HCT116 (cell line): Measurements from ENCODE around the gene AP4S1. TPM values are rescaled to one million over a fixed set of nuclear protein-coding genes. Genes with fewer than 3 reads are reported as not detected.

Experiments used
- ATAC-seq: fragments of 200-7000 bp; cut with Tn5 transposase; 2 replicates; pipeline ENCODE4 v1.9.1; 2020; ENCODE audit warnings: mild to moderate bottlenecking, moderate library complexity
- BruUV-seq: library from RNA; stranded (reverse); fragments of 400-500 nt; replicated peaks from 2 replicates; lab custom pipeline; 2021; lab: Mats Ljungman, UMichigan
- CTCF ChIA-PET: fragments of 300-600 bp; sonication (Branson Sonifier 250); formaldehyde crosslinking; loops from one replicate; lab custom pipeline; 2021; ENCODE audit warnings: antibody characterized with exemption; lab: Charles Lee
- POLR2A ChIA-PET: fragments of 300-600, 350-600 bp; sonication (Branson Sonifier 250); formaldehyde crosslinking; loops from one replicate; lab custom pipeline; 2021; ENCODE audit warnings: antibody characterized with exemption; lab: Charles Lee
- RAD21 ChIA-PET, 2 experiments: fragments of 300-600 bp; sonication (Branson Sonifier 250); formaldehyde crosslinking; loops; one replicate each; lab custom pipeline; 2023; ENCODE audit warnings: low total read pairs in 2 of 2; ENCODE audit not compliant: uncharacterized antibody in 2 of 2, unreplicated experiment in 2 of 2, low non-redundant PET in 1 of 2; lab: Charles Lee
- DNase-seq: peaks from one replicate; pipeline ENCODE4 v3.0.0-alpha.2; 2010; ENCODE audit warnings: low read depth, low spot score
- H2AFZ ChIP-seq: fragments of 200-600 bp; shearing (Covaris generic), sonication (generic); 2 replicates; pipeline ENCODE4 v1.6.1; 2017; ENCODE audit warnings: low read depth, mixed run types, mixed read lengths, antibody characterized with exemption, low read length; ENCODE audit not compliant: poor library complexity, severe bottlenecking
- H3K27ac ChIP-seq: 2 replicates; pipeline ENCODE4 v1.5.1; 2012; ENCODE audit warnings: low read depth, low read length
- H3K27me3 ChIP-seq: fragments of 200-600 bp; sonication (generic); 2 replicates; pipeline ENCODE4 v1.6.1; 2016; ENCODE audit warnings: mixed run types, low read length, mixed read lengths; ENCODE audit not compliant: insufficient read depth
- H3K36me3 ChIP-seq, 2 experiments: fragments of 200-500 bp in 1 of 2; fragments of 200-600 bp in 1 of 2; sonication (Bioruptor generic) in 1 of 2; sonication (generic) in 1 of 2; 2 replicates each; pipeline versions ENCODE4 v1.5.1 to v1.6.1; 2014 to 2016; ENCODE audit warnings: low read length in 2 of 2, inconsistent platforms in 1 of 2, mixed read lengths in 1 of 2, mixed run types in 1 of 2; ENCODE audit not compliant: insufficient read depth in 2 of 2, control insufficient read depth in 1 of 2
- H3K4me1 ChIP-seq, 2 experiments: fragments of 200-600 bp in 1 of 2; sonication (generic) in 1 of 2; 2 replicates each; pipeline versions ENCODE4 v1.5.1 to v1.6.1; 2012 to 2017; ENCODE audit warnings: low read length in 2 of 2, inconsistent platforms in 1 of 2, mild to moderate bottlenecking in 1 of 2, mixed read lengths in 1 of 2, mixed run types in 1 of 2, moderate library complexity in 1 of 2; ENCODE audit not compliant: insufficient read depth in 2 of 2, control insufficient read depth in 1 of 2
- H3K4me2 ChIP-seq: fragments of 200-600 bp; sonication (generic); 2 replicates; pipeline ENCODE4 v1.6.1; 2017; ENCODE audit warnings: mixed run types, low read length, mixed read lengths
- H3K4me3 ChIP-seq, 2 experiments: fragments of 200-600 bp in 1 of 2; sonication (generic) in 1 of 2; replicated peaks in 1 of 2; 2 replicates each; pipeline ENCODE4 v1.5.1; 2011 to 2016; ENCODE audit warnings: low read length in 2 of 2, control low read depth in 1 of 2, low read depth in 1 of 2, mild to moderate bottlenecking in 1 of 2, mixed read lengths in 1 of 2, mixed run types in 1 of 2
- H3K79me2 ChIP-seq: fragments of 200-600 bp; sonication (generic); 2 replicates; pipeline ENCODE4 v1.6.1; 2017; ENCODE audit warnings: mild to moderate bottlenecking, mixed run types, low read length, moderate library complexity, mixed read lengths; ENCODE audit not compliant: insufficient read depth
- H3K9ac ChIP-seq: fragments of 200-600 bp; sonication (generic); 2 replicates; pipeline ENCODE4 v1.6.1; 2016; ENCODE audit warnings: low read length, mixed read lengths
- H3K9me2 ChIP-seq: fragments of 200-600 bp; sonication (generic), shearing (Covaris generic); 2 replicates; pipeline ENCODE4 v1.6.1; 2017; ENCODE audit warnings: mixed run types, mild to moderate bottlenecking, moderate library complexity; ENCODE audit not compliant: insufficient read depth
- H3K9me3 ChIP-seq, 2 experiments: fragments of 200-500 bp in 1 of 2; fragments of 200-600 bp in 1 of 2; sonication (Bioruptor generic) in 1 of 2; sonication (generic) in 1 of 2; 2 replicates each; pipeline ENCODE4 v1.6.1; 2014 to 2017; ENCODE audit warnings: low read length in 2 of 2, mixed read lengths in 2 of 2, inconsistent platforms in 1 of 2, low read depth in 1 of 2, mild to moderate bottlenecking in 1 of 2, mixed run types in 1 of 2, moderate library complexity in 1 of 2; ENCODE audit not compliant: control insufficient read depth in 1 of 2, insufficient read depth in 1 of 2
- H4K20me1 ChIP-seq: fragments of 200-600 bp; sonication (generic), shearing (Covaris generic); 2 replicates; pipeline ENCODE4 v1.6.1; 2017; ENCODE audit warnings: mixed run types, mild to moderate bottlenecking, moderate library complexity; ENCODE audit not compliant: insufficient read depth
- CEBPB ChIP-seq: IDR thresholded peaks from 2 replicates; pipeline ENCODE4 v1.6.1; 2012; ENCODE audit warnings: low read depth
- EZH2phosphoT487 ChIP-seq: fragments of 200-600 bp; IDR thresholded peaks from 2 replicates; pipeline ENCODE4 v1.6.1; 2018; ENCODE audit warnings: antibody characterized with exemption, borderline replicate concordance
- RAD21 ChIP-seq: IDR thresholded peaks from 2 replicates; pipeline ENCODE4 v1.6.1; 2012; ENCODE audit warnings: low read depth, mild to moderate bottlenecking
- SP1 ChIP-seq: IDR thresholded peaks from 2 replicates; pipeline ENCODE4 v1.6.1; 2012; ENCODE audit warnings: low read depth
- intact Hi-C: fragments of 100-400 bp; cut with micrococcal nuclease; formaldehyde crosslinking; loops from 2 replicates; pipeline ENCODE4 v1.10.0; 2022
- total RNA-seq: library from RNA; stranded (reverse); gene quantifications from one replicate; pipeline ENCODE4 v1.2.1, GENCODE V29; 2021; ENCODE audit not compliant: unreplicated experiment
- TF ChIP-seq, protein P1 (sequence below): IDR thresholded peaks from 2 replicates; pipeline ENCODE4 v1.6.1; 2011; ENCODE audit warnings: mild to moderate bottlenecking, low read length, moderate library complexity; ENCODE audit not compliant: insufficient replicate concordance; ENCODE audit errors: extremely low read depth

Gene AP4S1
- total RNA-seq, 1 experiment from 2014 or later, result 5.0 TPM

- H3K4me3 ChIP-seq, result no peak overlapping the region
- CTCF ChIA-PET, result no interaction called here
- peak overlapping the region; percentile 85 for H3K4me2 ChIP-seq
- no peaks in the 10 kb centered on the region for H4K20me1 ChIP-seq
- intact Hi-C loops, result no loop called here
- ATAC-seq (no peak), DNase-seq (no peak)
- H3K9ac ChIP-seq, result peak overlapping the region; percentile 9; the same call in 1 of the 2 replicates
- H3K9me3 ChIP-seq, result no peaks in the 10 kb centered on the region
- no peak overlapping the region for H2AFZ ChIP-seq
- no TSS peak for BruUV-seq
- POLR2A ChIA-PET, result interaction anchor here (0.7 to 1.6 kb wide), 3 partner anchors 9 to 155 kb away, joined by 3 to 4 read pairs (median 3); no protein-coding TSS in a partner anchor
- H3K79me2 ChIP-seq, result peaks cover 35% of the 10 kb centered on the region
- no peaks in the 10 kb centered on the region for H3K27me3 ChIP-seq
- peak overlapping the region; percentile 97; the same call in 1 of the 2 replicates for H3K27ac ChIP-seq
- no peaks in the 10 kb centered on the region; the same call in 1 of the 2 replicates for H3K9me2 ChIP-seq
- RAD21 ChIA-PET, result no interaction called here
- H3K36me3 ChIP-seq, result no peaks in the 10 kb centered on the region
- peaks cover 65 to 79% of the 10 kb centered on the region in 2 experiments for H3K4me1 ChIP-seq
- TF ChIP-seq EZH2phosphoT487 (no peak), CEBPB (peak; percentile 46)
These were observed 3.8 kb downstream of the AP4S1 start for GRCh38 chr14:31029016-31029970.

- DNase-seq (no peak), ATAC-seq (no peak)
- BruUV-seq, result no TSS peak
- intact Hi-C loops, result no loop called here
- ChIA-PET CTCF (no interaction called here), POLR2A (no interaction called here), RAD21 (no interaction called here)
- peaks cover 65 to 78% of the 10 kb centered on the region in 2 experiments for H3K4me1 ChIP-seq
- no peaks in the 10 kb centered on the region for H3K36me3 ChIP-seq
- no peaks in the 10 kb centered on the region for H4K20me1 ChIP-seq
- TF ChIP-seq RAD21 (0 out of 2 replicates have a peak, but pooled peaks have one; percentile 12), SP1 (no peak)
- TF ChIP-seq, protein P1, sequence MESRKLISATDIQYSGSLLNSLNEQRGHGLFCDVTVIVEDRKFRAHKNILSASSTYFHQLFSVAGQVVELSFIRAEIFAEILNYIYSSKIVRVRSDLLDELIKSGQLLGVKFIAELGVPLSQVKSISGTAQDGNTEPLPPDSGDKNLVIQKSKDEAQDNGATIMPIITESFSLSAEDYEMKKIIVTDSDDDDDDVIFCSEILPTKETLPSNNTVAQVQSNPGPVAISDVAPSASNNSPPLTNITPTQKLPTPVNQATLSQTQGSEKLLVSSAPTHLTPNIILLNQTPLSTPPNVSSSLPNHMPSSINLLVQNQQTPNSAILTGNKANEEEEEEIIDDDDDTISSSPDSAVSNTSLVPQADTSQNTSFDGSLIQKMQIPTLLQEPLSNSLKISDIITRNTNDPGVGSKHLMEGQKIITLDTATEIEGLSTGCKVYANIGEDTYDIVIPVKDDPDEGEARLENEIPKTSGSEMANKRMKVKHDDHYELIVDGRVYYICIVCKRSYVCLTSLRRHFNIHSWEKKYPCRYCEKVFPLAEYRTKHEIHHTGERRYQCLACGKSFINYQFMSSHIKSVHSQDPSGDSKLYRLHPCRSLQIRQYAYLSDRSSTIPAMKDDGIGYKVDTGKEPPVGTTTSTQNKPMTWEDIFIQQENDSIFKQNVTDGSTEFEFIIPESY, result no peak
- peaks cover 23% of the 10 kb centered on the region for H3K79me2 ChIP-seq
- no peaks in the 10 kb centered on the region for H3K27me3 ChIP-seq
- H3K9ac ChIP-seq, result no peak overlapping the region
- no peak overlapping the region for H3K4me3 ChIP-seq
- H3K9me2 ChIP-seq, result no peaks in the 10 kb centered on the region; the same call in 1 of the 2 replicates
- H3K4me2 ChIP-seq, result peak overlapping the region; percentile 85; the same call in 1 of the 2 replicates
- no peaks in the 10 kb centered on the region for H3K9me3 ChIP-seq
- no peak overlapping the region for H2AFZ ChIP-seq
- no peak overlapping the region; the same call in 1 of the 2 replicates for H3K27ac ChIP-seq
These were observed 5.0 kb downstream of the AP4S1 start for GRCh38 chr14:31030469-31030868.
